HG02981 (cell line): Measurements from ENCODE around the gene KLHDC8B.

Source experiments
- ATAC-seq: cut with Tn5 transposase; IDR thresholded peaks from one replicate; pipeline ENCODE4 v1.9.1; 2021; ENCODE audit warnings: mild to moderate bottlenecking, moderate library complexity; ENCODE audit not compliant: unreplicated experiment

Gene KLHDC8B

DNA sequence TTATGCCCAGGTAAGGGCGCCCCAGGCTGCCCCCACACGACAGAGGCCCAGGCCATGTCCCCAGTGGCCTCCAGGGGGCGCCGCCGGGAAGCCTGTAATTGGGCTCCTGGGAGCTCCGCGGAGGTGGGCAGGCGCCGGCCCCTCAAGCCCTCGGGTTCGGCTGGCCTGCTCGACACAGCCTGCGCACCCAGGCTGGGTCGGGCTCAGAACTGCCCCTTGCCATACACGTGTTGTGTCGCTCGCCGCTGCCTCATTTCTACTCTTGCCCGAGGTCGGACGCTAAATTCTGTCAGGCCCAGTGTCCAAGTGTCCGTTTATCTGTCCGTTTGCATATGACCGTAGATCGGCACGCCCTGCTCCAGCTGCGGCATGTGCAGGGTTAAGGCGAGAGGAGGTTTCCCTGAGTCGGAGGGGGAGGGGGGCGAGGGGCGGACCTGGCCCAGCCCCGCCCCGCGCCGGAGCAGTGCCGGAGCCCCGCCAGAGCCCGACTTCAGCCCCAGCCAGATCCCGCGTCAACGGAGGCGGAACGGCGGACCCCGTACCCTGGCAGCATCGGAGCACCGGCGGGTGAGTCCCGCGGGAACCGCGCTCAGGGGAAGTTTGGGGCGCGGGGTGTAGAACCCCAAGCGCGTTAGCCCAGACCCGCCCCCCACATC, at the start of gene KLHDC8B:
KLHDC8B (plus strand) TSS at position 480 of the 656 bp plus-strand sequence. CDS start 1,172 bp downstream, outside the sequence.
- ATAC-seq, result peak; percentile 49

DNA sequence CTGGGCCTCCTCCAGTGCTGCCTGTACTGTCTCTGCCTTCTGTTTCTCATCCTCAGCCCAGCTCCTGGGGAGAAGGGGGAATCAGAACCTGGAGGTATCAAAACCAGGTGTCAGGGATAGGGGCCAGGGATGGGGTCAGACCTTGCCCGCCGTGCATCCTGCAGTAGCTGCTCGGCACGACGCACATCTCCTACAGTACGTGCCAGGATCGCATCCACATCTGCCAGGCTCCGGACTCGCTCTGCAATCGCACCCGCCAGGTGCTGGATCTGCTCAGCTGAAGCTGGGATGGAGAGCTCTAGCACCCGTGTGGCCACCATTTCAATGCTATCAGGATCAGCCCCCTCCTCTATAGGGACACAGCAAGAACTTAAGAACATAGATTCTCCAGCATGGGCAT, 49.4 kb upstream of the KLHDC8B start:
- ATAC-seq, result no peak

DNA sequence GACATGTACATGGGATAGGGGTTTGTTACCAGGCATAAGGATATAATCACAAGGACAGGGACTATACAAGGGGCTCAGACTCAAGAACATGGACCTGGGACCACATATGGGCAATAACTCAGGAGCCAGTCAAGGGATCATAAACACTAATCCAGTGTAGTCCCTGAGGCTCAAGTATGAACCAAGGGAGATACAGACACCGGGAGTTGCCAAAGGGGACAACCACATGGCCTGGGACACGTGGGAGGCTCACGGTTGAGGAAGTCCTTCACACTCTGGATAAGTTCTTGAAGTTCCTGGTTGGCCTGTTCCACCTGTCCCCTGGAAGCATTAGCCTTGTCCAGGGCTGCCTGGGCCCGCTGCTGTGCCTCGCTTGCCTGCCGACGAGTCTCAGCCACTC, 48.9 kb upstream of the KLHDC8B start:
- no peak for ATAC-seq

DNA sequence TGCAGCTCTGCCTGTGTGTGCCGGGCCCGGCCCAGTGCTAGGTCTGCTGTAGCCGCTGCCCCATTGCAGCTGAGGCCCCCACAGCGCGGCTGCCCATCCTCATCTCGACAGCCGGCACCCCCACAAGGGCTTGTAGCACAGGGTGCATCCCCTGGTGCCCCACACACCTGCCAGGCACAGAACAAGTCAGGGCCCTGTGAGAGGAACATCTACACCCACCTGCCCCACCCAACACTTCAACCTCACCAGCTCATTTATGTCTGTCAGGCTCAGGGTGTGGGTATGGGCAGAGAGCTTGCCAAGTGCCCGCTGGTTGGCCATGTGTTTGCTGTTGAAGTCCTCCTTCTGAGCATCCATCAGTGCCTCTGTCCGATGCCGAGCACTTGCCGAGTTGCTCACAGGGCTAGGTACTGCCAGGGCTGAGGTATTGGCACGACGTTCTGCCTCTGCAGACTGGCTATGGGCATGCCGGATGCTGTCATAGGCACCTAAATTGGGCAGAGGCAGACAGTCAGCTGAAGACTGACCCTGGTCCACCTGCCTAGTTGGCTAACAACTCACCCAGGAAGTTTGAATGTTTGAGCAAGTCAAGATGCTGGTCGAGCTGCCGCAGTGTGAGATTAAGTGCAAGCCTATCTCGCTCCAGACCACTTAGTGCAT, 48.4 kb upstream of the KLHDC8B start:
- no peak for ATAC-seq

DNA sequence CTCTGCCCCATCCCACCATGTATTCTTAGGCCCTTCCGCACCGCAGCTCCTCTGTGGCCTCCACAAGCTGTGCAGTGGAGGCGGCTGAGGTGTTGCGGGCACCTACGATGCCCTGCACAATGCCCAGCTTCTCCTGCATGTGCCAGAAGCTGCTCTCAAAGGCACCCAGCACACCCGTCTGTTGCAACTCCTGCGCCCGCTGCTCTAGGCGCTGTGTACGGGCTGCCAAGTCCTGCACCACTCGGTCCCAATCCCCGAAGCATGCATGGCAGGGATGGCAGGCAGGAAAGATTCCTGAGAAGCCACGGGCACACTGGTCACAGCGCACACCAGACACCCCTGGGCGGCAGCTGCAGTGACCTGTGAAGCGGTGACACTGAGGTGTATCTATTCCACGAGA, 47.7 kb upstream of the KLHDC8B start:
- ATAC-seq, result no peak

DNA sequence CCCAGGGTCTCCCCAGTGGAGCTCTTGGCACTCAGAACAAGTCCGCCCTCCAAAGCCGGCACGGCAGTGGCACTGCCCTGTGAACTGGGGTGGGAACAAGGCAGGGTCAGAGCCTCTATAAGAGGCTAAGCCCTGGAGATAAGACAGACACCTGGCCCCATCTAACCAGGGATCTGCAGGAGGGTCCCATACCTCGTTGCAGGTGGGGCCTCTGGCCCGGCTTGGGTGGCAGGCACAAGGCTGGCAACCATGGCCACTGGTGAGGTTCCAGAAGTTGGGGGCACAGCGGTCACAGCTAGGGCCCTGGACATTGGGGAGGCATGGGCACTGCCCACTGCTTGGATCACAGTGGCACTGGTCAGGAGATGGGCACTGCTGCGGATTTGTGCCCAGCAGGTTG, 47.2 kb upstream of the KLHDC8B start:
- ATAC-seq, result no peak

DNA sequence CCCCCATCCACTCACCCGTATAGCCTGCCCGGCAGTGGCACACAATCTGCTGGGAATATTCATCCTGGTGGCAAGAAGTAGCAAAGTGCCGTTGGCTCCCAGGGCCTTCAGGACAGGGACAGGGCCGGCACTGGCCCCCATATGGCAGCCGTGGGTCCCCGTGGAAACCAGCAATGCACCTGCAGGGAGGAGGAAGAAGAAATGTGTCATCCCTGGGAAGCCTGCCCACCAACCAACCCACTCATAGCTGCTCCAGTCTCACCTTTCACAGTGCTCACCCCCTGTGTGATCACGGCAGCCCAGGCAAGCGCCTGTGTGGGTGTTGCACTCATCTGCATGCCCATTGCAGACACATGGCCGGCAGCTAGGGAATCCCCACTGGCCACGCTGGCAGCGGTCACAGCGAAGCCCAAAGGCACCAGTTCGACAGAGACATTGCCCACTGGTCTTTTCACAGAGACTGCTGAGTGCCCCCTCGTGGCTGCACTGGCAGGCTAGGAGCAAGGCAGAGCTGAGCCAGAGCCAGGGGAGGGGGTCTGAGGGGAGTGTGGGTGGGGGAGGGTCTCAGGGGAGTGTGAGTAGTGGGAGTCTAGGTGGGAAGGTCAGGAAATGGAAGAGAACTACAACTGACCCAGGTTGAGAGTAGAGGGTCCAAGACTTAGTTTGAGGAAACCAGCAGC, 46.3 kb upstream of the KLHDC8B start:
- no peak for ATAC-seq

DNA sequence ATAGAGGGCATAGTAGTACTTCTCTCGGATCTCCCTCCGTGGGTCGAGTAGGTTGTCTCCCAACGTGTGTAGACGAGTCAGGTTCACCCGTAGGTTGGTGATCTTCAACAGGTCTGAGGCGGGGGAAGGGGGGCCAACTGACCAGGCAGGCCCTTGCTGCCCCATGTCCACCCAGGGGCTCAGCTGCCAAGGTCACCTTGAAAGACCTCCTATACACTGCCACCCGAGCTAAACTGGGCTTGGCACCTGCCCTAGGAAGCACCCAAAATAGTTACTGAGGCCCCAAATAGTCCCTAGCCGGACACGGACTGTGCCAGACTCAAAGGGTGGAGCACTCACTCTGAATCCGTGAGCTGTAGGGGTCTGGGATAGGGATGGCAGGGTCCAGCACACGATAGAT, 40.4 kb upstream of the KLHDC8B start:
- ATAC-seq, result no peak

DNA sequence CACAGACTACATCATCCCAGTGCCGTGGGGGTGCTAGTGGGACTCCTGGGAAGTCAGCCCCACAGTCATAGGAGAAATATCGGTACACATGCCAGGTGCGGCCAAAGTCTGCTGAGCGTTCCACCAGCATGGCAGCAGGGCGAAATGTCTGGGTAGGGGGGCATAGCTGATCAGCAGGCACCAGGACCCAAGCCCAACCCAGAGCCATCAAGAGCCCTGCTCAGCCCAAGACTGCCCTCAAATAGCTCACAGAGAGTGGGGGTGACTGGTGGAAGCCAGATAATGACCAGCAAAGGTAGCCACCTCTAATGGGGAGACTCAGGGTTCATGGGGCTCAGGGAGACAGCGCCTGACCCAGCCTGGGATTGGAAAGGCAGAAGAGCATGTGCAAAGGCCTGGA, 39.8 kb upstream of the KLHDC8B start:
- no peak for ATAC-seq

DNA sequence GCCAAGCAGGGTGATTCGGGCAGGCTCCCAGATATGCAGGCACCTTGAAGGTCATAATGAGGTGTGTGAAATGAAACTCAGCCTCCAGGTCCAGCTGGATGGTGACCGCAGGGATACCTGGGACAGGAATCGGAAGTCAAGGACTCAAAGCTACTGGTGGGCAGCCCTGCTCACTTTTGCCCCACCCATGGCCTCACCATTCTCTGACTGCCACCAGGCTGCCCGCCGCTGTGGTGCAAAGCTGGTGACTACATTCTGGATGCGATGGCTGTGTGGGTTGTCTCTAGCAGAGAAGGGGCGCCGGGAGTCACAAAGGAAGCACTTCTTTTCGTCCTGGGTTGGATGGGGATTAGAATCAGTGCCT, 39.3 kb upstream of the KLHDC8B start:
- ATAC-seq, result no peak

DNA sequence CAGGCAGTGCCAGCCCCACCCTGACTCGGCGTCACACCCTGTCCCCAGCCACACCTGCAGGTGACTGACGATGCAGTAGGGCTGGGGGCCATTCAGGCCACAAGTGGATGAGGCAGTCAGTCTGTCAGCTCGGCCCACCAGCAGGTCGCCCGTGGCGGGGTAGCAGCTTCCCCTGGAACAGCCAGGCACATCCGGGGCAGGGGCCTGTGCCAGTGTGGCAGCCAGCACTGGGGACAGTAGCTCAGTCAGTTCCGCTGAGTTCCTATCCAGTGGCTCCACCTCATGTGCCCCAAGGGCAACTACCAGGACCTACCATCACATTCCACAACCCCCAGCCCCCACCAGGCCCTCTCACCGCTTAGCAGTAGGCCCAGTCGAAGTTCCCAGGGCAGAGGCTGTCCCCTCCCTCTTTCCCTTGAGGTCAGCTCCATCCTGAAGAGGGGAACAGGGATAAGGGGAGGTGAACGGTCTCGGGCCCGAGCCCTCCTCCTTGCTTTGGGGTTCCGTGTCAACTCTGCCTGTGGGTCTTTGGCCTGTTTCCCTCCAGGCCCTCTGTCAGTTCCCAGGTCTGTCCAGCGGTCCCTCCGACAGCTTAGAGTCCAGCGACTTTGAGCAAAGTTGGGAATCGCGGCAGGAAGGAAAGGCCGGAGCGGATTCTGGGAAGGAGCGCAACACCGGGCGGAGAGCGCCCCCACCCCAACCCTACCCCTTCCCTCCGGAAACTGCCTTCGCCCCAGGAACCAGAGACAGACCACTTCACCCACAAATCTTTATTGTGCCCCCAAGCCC, 38.8 kb upstream of the KLHDC8B start, which contains the start of gene LAMB2:
LAMB2 (minus strand) TSS at position 614 of the 789 bp plus-strand sequence; CDS start at position 431, 183 bp downstream.
- ATAC-seq, result no peak

DNA sequence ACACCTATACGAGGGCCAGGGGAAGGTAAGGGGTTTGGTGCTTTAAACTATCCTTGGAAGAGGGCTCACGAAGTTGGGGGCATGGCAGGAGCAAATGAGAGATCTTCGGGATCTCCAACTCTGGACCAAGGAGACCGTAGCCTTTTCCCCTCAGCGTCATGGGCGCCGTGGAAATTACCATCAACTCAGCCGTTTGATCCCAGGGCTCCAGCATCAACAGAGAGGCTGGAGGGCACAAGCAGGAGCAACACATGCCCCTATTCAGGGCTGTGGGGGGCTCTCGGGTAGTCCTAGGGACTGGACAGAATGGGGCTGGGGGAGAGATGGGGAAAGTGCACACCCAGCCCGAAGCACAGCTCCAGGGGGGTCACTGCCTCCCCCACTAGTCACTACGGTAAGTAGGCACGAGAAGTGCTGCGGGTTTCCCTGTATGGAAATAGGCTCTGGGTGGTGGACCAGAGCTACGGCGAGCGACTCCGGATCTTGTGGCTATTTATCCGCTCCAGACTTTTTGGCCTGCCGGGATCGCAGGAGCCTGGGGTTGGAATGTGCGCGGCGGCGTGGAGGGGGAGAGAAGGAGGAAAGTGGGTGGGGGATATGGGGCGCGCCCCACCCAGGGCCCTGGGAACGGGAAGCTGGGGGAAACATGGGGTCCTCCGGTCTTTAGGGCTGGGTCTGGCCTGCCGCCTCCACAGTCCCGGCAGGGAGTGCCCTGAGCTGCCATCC, 38.0 kb upstream of the KLHDC8B start:
- ATAC-seq, result no peak

DNA sequence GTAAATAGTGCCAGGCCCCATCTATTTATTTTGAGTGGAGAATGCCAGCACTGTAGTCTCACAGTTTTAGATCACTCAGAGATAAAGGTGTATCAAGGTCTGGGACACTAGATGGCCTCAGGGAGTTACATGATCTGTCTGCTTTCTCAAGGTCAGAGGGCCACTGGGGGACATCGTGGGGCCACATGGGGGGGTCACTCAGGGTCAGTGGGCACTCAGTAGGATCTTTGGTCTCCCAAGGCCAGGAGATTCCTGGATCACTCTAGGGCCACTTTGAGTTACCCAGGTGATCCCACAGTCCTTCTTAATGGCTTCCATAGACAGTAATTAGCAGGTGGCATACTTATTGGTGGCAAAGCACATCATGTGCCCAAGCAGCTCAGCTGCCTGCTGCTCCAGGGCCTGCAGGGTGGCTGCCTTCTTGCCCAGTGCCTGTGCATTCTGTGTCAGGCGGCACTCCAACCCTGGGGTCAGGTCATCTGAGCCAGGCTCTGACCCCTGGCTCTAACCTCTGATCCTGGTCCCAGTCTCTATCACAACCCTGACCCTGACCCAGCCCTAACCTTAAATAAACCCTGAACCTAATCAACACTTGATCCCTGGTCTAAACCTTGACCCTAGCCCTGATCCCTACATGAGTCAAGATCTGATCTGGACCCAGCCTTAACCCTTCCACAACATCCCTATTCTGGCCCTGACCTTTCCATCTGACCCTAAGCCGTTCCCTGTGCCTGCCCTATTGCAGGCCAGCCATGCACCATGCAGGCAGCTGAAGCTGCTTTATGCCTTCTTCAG, 36.7 kb upstream of the KLHDC8B start:
- no peak for ATAC-seq

DNA sequence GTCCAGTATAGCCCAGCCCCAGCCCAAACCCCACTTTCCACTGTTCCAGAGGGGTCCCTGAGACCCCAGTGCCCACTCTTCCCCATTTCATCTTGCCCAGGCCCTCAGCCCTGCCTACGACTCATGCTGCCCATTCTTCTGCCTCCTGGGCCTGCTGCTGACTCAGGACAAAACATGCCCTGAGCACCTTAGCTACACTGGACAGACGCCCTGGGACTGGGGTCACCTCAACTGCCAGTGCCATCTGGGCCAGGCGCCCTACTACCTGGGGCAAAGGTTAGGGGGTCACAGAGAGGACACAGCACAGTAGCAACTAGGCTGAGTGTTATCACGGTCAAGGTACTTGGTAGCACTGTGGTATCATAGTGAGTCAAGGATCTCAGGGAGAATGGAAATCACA, 35.9 kb upstream of the KLHDC8B start:
- ATAC-seq, result no peak

DNA sequence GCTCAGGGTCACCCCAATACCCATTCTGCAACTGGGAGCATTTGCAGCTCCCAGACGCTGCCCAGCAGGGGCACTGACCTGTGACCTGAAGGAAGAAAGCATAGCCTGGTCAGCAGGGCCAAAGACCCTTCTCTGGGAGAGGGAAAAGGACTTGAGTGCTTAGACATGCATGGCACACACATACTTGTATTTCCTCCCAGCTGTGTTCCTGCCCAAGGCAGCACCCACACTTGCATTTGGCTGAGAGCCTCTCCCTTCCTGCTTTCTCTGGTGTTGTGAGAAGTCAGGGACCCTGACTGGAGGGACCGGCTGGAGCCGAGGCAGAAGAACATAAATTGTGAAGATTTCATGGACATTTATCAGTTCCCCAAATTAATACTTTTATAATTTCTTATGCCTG, 31.3 kb upstream of the KLHDC8B start:
- ATAC-seq, result no peak

DNA sequence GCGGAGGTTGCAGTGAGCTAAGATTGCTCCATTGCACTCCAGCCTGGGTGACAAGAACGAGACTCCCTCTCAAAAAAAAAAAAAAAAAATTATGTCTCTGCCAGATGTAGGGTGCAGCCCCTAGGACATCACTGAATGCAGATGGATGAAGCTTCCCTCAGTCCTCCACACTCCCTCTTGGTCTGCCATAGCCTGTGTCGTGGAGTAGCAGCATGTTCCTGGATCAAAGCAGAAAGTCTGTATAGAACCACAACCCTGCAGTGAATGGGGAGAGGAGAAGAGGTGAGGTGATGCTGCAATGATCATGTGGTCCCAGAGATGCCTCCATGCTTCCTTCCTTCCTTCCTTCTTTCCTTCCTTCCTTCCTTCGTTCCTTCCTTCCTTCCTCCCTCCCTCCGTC, 23.2 kb upstream of the KLHDC8B start:
- ATAC-seq, result no peak

DNA sequence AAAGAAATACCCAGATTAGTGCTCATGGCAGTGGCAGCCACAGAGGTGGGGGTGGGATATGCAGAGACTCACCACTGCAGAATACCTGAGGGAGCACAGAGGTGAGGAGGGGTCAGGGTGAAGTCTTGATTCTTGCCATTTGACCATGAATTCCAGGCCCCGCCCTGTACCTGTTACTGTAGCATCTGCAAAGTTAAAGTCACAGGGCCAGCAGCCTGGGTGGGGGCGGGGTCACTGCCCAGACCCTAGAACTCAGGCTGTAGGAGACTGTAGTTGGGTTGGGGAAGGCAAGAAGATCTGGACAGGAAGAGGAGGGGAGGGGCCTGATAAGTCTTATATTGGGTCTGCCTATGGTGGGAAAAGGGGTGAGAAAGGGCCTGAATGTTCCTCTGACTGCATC, 19.8 kb upstream of the KLHDC8B start:
- ATAC-seq, result no peak

DNA sequence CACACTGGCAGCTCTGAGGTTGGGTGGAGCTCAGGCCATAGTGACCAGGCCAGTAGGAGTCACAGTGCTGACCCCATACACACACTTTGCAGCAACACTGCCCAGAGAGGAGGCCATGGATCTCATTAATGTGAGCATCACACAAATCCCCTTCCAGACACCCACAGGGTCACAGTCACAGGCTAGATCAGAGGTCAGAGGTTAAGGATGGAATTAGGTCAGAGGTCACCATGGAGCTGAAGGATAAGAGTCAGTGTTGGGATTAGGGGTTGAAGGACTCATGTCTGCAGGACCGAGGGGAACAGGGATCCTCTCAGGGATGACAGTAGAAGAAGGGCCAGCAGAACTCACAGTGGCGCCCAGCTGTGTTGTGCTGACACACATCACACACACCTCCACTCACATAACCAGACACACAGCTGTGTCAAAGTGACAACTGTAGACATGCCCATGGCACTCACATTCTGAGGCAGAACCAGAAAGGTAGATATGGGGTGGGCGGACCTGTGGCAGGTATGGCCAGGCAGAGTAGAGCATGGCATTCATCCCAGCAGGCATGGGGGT, 18.0 kb upstream of the KLHDC8B start:
- ATAC-seq, result no peak

DNA sequence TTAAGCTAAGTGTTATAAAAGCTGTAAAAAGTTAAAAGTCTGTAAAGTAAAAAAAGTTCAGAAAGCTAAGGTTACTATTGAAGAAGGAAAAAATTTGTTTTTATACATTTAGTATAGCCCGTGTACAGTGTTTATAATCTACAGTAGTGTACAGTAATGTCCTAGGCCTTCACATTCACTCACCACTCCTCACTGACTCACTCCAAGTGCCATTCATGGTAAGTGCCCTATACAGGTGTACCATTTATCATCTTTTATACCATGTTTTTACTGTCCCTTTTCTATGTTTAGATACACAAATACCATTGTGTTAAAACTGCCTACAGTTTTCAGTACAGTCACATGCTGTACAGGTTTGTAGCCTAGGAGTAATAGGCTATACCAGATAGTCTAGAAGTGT, 14.1 kb upstream of the KLHDC8B start:
- ATAC-seq, result no peak
